Neural cell (in vitro differentiated cells): ENCODE measurements around the gene EEPD1. TPM values are rescaled to one million over a fixed set of nuclear protein-coding genes. Genes with fewer than 3 reads are reported as not detected.

Experiments used
- H2AFZ ChIP-seq: fragments of 200-600, 300-800 bp; sonication (generic), shearing (Covaris generic); 2 replicates; pipeline ENCODE4 v1.6.0; 2014; ENCODE audit warnings: low read depth, mild to moderate bottlenecking, antibody characterized with exemption, low read length, moderate library complexity
- H3F3A ChIP-seq: fragments of 200-600 bp; shearing (Covaris generic); 2 replicates; pipeline ENCODE4 v1.6.1; 2016; ENCODE audit warnings: mild to moderate bottlenecking, moderate library complexity, mixed read lengths, antibody characterized with exemption, low read length; ENCODE audit not compliant: insufficient read depth, poor library complexity, severe bottlenecking
- H3K27ac ChIP-seq: fragments of 200-600, 300-800 bp; sonication (generic), shearing (Covaris generic); 2 replicates; pipeline ENCODE4 v1.5.1; 2014; ENCODE audit warnings: mild to moderate bottlenecking, low read length, moderate library complexity
- H3K27me3 ChIP-seq: fragments of 300-800, 200-600 bp; sonication (generic), shearing (Covaris generic); 2 replicates; pipeline ENCODE4 v1.6.0; 2014; ENCODE audit warnings: mild to moderate bottlenecking, low read depth, low read length, moderate library complexity; ENCODE audit not compliant: insufficient read depth
- H3K36me3 ChIP-seq: fragments of 300-800, 200-600 bp; sonication (generic), shearing (Covaris generic); 2 replicates; pipeline ENCODE4 v1.5.1; 2014; ENCODE audit warnings: mild to moderate bottlenecking, antibody characterized with exemption, low read length, moderate library complexity; ENCODE audit not compliant: insufficient read depth
- H3K4me2 ChIP-seq: fragments of 300-800, 200-600 bp; sonication (generic), shearing (Covaris generic); 2 replicates; pipeline ENCODE4 v1.6.0; 2014; ENCODE audit warnings: mild to moderate bottlenecking, low read length
- H3K4me3 ChIP-seq: fragments of 300-800, 200-600 bp; sonication (generic), shearing (Covaris generic); 2 replicates; pipeline ENCODE4 v1.5.1; 2014; ENCODE audit warnings: mild to moderate bottlenecking, low read length, moderate library complexity
- H3K79me2 ChIP-seq: fragments of 200-600 bp; shearing (Covaris generic); replicated peaks from 2 replicates; pipeline ENCODE4 v1.6.0; 2014; ENCODE audit warnings: mild to moderate bottlenecking, low read length, moderate library complexity; ENCODE audit not compliant: insufficient read depth
- H3K9ac ChIP-seq: fragments of 300-800, 200-600 bp; sonication (generic), shearing (Covaris generic); 2 replicates; pipeline ENCODE4 v1.6.1; 2016; ENCODE audit warnings: mild to moderate bottlenecking, low read length, mixed read lengths
- H3K9me2 ChIP-seq: fragments of 200-600 bp; shearing (Covaris generic); 2 replicates; pipeline ENCODE4 v1.6.1; 2016; ENCODE audit warnings: mild to moderate bottlenecking, low read length, mixed read lengths; ENCODE audit not compliant: insufficient read depth
- H3K9me3 ChIP-seq: fragments of 200-600, 300-800 bp; sonication (generic), shearing (Covaris generic); 2 replicates; pipeline ENCODE4 v1.6.1; 2016; ENCODE audit warnings: mild to moderate bottlenecking, mixed run types, low read length, moderate library complexity, mixed read lengths
- H4K20me1 ChIP-seq: fragments of 200-600 bp; shearing (Covaris generic); 2 replicates; pipeline ENCODE4 v1.6.1; 2016; ENCODE audit warnings: mild to moderate bottlenecking, mixed run types; ENCODE audit not compliant: insufficient read depth
- CTCF ChIP-seq: fragments of 450-650 bp; IDR thresholded peaks from 2 replicates; pipeline ENCODE4 v1.5.1; 2014; ENCODE audit warnings: antibody characterized with exemption, mild to moderate bottlenecking, moderate library complexity; ENCODE audit not compliant: poor library complexity, severe bottlenecking
- EP300 ChIP-seq: fragments of 450-650 bp; conservative IDR thresholded peaks from 2 replicates; pipeline ENCODE4 v1.6.1; 2014; ENCODE audit warnings: antibody characterized with exemption, mild to moderate bottlenecking, moderate library complexity; ENCODE audit not compliant: poor library complexity, severe bottlenecking
- EZH2 ChIP-seq: fragments of 200-600, 300-800 bp; shearing (Covaris generic), sonication (generic); IDR thresholded peaks from 2 replicates; pipeline ENCODE4 v1.6.1; 2014; ENCODE audit warnings: antibody characterized with exemption, low read length, borderline replicate concordance, mild to moderate bottlenecking; ENCODE audit not compliant: insufficient read depth, poor library complexity, severe bottlenecking
- MXI1 ChIP-seq: fragments of 450-650 bp; conservative IDR thresholded peaks from 2 replicates; pipeline ENCODE4 v1.6.1; 2014; ENCODE audit warnings: antibody characterized with exemption, mild to moderate bottlenecking; ENCODE audit not compliant: poor library complexity, severe bottlenecking
- POLR2AphosphoS5 ChIP-seq: IDR thresholded peaks from 2 replicates; pipeline ENCODE4 v1.6.1; 2012
- RAD21 ChIP-seq: fragments of 450-650 bp; conservative IDR thresholded peaks from 2 replicates; pipeline ENCODE4 v1.6.1; 2014; ENCODE audit warnings: antibody characterized with exemption, mild to moderate bottlenecking, moderate library complexity
- REST ChIP-seq: IDR thresholded peaks from 2 replicates; pipeline ENCODE4 v1.6.1; 2012; ENCODE audit warnings: borderline replicate concordance
- SMC3 ChIP-seq: fragments of 450-650 bp; conservative IDR thresholded peaks from 2 replicates; pipeline ENCODE4 v1.6.1; 2014; ENCODE audit warnings: antibody characterized with exemption, mild to moderate bottlenecking, moderate library complexity; ENCODE audit not compliant: poor library complexity
- TAF1 ChIP-seq: IDR thresholded peaks from 2 replicates; pipeline ENCODE4 v1.6.1; 2012; ENCODE audit warnings: low read depth
- polyA plus RNA-seq: library from polyadenylated mRNA; depleted of rRNA; stranded (reverse); fragments of >200 nt; gene quantifications from 2 replicates; pipeline ENCODE4 v1.2.3, GENCODE V29; 2014

Gene EEPD1
- polyA plus RNA-seq, 1 donor from 2014 or later: 4.2 TPM

- no peak overlapping the region for H2AFZ ChIP-seq
- H4K20me1 ChIP-seq: no peaks in the 10 kb centered on the region
- no peaks in the 10 kb centered on the region for H3K9me3 ChIP-seq
- TF ChIP-seq REST (no peak), TAF1 (no peak), POLR2AphosphoS5 (no peak), MXI1 (no peak), EZH2 (no peak), SMC3 (no peak)
- H3K27ac ChIP-seq: no peak overlapping the region
- no peak overlapping the region for H3K9ac ChIP-seq
- H3K36me3 ChIP-seq: no peaks in the 10 kb centered on the region
- H3K27me3 ChIP-seq: no peaks in the 10 kb centered on the region
- no peaks in the 10 kb centered on the region for H3K9me2 ChIP-seq
- no peaks in the 10 kb centered on the region for H3K79me2 ChIP-seq
- no peak overlapping the region for H3K4me2 ChIP-seq
- no peaks in the 10 kb centered on the region for H3F3A ChIP-seq
- H3K4me3 ChIP-seq: no peak overlapping the region
Observed at GRCh38 chr7:36299223-36299774, 146.2 kb downstream of the EEPD1 start.

GRCh38 chr7:36299823-36300341 is 146.8 kb downstream of the EEPD1 start:
- H3K36me3 ChIP-seq: no peaks in the 10 kb centered on the region
- H3F3A ChIP-seq: no peaks in the 10 kb centered on the region
- H2AFZ ChIP-seq: no peak overlapping the region
- no peak overlapping the region for H3K9ac ChIP-seq
- H3K4me2 ChIP-seq: no peak overlapping the region
- no peak overlapping the region for H3K27ac ChIP-seq
- no peaks in the 10 kb centered on the region for H3K27me3 ChIP-seq
- H3K9me2 ChIP-seq: no peaks in the 10 kb centered on the region
- TF ChIP-seq RAD21 (no peak), TAF1 (no peak), POLR2AphosphoS5 (no peak), CTCF (no peak)
- no peak overlapping the region for H3K4me3 ChIP-seq
- no peaks in the 10 kb centered on the region for H3K9me3 ChIP-seq
- no peaks in the 10 kb centered on the region for H3K79me2 ChIP-seq
- H4K20me1 ChIP-seq: no peaks in the 10 kb centered on the region

GRCh38 chr7:36300696-36301350 is 147.8 kb downstream of the EEPD1 start:
- no peaks in the 10 kb centered on the region for H3K36me3 ChIP-seq
- no peak overlapping the region for H3K4me2 ChIP-seq

More at GRCh38 chr7:36300696-36301350, 147.8 kb downstream of the EEPD1 start:
- TF ChIP-seq REST (no peak), EP300 (no peak), RAD21 (no peak), POLR2AphosphoS5 (no peak)
- no peak overlapping the region for H2AFZ ChIP-seq
- no peaks in the 10 kb centered on the region for H3K9me2 ChIP-seq
- no peaks in the 10 kb centered on the region for H3K27me3 ChIP-seq
- H3K27ac ChIP-seq: no peak overlapping the region
- H4K20me1 ChIP-seq: no peaks in the 10 kb centered on the region
- no peaks in the 10 kb centered on the region for H3F3A ChIP-seq
- H3K79me2 ChIP-seq: no peaks in the 10 kb centered on the region
- no peaks in the 10 kb centered on the region for H3K9me3 ChIP-seq
- H3K4me3 ChIP-seq: no peak overlapping the region
- no peak overlapping the region for H3K9ac ChIP-seq
